HG02981 (cell line): Measurements from ENCODE around the gene LAMC3.

ENCODE experiments used
- ATAC-seq: cut with Tn5 transposase; IDR thresholded peaks from one replicate; pipeline ENCODE4 v1.9.1; 2021; ENCODE audit warnings: mild to moderate bottlenecking, moderate library complexity; ENCODE audit not compliant: unreplicated experiment

The LAMC3 gene

DNA sequence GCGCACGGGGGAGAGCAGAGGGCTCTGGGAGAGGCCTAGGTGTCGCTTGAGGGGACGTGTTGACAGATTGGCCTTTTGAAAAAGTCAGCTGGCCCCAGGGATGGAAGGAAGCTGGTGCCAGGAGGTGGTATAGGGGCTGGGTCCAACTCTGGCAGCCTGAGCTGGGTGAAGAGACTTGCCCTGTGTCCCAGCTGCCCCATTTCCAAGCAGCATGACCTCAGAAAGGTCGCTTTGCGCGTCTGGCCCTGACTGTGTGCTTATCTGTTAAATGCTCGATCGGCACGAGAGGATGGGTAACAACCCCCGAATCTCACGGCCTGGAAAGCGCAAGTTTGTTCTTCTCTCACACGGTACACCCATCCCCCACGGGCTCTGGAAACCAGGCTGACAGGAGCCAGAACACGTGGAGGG lies 31.2 kb upstream of the LAMC3 start:
- ATAC-seq: no peak

DNA sequence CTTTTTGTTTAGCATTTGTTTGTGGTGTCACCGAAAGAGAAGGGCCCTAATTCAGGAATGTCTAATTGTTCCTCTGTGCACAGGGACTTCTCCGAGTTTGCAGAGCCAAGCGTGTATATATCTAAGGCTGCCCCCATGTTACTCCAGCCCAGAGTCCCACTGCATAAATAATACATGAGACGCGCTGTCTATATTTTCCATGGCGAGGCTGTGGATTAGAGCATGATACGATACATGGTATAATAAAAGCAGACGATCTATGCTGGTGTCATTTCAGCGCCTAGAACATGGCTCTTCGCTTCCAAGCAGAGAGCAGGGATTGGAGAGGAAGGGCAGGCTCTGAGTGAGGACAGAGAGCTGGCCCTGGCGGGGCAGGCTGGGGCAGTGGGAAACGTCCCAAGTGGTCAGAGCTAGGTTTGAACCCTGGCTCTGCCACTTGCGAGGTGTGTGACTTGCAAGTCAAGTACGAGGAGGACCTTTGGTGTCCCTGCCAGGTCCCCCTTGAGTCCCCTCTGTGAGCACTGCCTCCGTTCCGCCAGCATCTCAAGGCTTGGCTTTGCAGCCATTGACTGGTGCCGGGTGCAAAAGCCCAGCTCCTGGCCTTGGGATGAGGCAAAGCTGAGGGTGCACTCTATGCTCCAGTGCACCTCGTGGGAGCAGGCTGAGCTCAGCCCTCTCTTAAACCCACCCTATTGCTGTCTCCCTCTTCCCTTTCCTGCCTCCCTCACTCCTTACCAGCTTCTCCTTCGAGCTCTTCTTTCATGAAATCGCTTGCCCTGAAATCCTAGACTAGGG lies 29.2 kb upstream of the LAMC3 start:
- no peak for ATAC-seq

DNA sequence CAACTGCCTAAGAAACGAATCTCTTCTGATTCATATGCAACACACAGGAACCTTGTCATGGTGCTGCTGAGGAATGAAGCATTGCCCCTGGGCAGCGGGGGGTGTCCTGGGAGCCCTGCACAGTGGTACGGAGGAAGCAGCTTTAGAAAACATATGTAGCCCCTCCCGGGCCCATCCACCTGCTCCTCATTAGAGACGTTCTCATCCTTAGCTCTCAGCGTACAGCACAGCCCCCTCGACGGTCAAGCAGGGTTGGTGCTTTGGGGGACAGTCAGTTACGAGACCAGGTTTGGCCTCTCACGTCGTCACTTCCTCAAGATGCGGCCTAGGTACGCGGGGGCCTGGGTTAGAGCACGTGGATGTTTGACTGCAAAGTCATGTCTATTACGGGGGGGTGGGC lies 28.4 kb upstream of the LAMC3 start:
- ATAC-seq: no peak

DNA sequence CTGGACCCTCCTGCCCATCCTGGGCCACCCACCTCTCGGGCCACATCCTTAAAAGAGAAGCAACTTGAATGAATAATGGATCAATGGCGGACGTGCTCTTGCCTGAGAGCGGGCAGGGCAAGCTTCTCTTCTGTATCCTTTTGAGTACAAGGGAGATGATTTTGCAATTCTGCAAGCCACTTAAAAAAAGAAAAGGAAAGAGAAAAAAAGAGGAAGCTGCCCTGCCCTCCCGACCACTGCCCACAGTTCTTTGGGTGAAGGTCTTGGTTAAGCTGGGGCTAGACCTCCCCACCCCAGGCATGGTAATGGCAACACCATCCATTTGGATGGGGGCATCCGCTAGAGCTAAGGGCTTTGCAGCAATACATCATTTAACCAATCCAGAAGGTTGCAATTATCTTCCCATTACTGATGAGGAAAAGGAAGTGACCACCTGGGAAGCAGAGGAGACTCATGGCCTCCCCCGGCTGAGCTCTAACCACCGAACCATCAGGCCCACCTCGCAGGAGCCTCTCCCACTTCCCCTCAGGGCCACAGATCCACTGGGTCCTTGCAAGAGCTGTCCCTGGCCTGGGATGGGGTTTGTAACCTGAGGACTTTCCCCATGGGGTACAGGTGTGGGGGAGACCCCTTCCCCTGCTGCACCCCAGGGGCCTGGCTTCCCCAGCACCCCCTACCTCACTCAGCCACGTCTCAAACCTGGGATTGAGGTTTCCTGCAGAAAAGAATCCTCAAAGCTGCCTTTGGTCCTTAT lies 27.8 kb upstream of the LAMC3 start:
- no peak for ATAC-seq

DNA sequence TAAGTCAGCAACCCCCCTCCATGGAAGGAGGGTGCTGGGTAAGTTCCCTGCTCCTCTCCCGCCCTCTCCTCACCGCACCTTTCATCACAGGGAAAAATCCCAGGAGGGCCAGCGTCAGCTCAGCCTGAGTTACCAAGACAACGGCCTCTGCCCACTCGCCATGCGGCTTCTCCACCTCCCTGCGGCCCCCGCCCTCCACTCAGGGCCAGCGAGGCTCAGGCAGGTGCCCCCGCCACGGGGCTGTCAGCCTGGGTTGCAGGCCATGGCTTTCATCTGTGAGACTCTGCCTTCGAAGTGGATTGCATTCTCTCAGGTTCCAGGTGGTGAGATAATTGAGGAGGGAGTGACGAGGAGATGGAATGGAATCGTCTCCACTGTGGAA lies 27.2 kb upstream of the LAMC3 start:
- no peak for ATAC-seq

DNA sequence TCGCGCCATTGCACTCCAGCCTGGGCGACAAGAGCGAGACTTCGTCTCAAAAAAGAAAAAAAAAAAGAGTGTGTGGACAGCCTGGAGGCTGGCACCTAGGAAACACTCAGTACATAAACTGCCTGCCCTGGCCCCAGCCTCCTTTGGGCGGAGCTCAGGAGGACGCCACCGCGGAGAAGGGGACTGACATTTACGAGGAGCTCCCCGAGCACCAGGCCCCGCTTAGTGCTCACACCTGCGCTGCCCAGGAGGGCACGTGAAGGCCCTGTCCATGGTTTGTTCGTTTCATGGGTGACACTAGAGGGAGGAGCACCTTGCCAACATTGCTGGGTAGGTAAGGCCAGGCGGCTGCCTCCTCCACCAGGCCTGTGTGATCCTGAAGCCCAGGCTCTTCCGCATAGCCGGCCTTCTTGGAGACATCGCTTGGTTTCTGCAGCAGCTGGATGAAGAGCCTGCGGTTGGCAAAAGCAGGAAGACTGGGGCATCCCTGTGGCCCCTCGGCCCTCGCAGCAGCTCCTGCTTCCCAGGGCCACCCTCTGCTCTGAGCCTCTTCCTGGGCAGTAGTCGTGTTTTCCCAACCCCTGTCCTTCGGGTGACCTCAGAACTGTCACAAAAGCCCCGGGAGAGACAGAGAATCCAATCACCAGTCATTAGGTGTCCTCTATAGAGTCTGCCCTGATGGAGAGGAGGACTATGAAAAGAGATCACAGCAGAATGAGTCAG lies 26.2 kb upstream of the LAMC3 start:
- no peak for ATAC-seq

DNA sequence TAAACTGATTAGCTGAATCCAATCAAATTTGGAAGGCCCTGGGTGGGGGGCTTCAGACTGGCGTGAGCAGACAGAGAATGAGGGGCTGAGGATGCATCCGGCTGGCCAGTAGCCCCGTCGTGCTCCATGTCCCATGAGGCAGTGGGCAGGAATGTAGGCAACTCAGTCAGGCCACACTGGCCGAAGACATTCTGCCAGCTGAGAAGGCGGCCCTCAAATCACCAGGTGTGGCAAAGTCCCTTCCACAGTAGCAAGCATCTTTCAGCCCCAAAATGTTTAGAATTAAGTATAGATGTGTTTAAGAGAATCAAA lies 25.7 kb upstream of the LAMC3 start:
- no peak for ATAC-seq

DNA sequence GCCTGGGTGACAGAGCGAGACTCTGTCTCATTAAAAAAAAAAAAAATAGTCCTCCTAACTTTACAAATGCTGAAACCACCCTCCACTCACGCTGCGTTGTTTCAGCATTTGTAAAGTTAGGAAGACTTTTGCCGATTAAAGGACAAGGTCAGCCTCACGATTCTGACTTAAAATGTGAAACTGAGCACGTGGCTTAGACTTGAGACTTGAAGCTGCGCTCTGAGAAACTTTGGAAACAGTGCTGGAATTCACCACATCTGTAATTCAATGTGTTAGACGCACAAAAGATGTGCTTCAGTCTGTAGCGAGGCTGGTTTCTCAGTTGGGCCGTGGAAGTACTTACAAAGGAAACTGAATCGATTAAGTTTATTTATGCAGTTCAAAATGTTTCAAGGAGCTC lies 25.0 kb upstream of the LAMC3 start:
- no peak for ATAC-seq

DNA sequence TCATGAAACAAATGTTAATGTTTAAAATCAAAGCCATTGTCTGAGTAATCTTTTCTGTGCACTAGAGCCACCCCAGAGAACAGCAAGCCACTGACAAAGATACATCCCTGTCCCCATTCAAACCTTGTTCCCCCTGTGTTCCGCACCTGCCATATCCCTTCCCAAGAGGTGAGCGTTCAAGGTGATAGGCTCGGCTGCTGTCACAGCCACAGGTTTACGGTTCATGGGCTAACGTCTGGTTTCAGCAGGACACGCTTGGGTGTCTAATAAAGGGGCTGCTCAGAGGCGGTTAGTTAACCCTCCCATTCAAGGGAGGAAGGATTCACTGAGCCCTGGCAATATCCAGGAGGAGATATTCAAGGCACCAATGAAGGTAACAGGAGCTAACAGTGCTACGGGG lies 24.5 kb upstream of the LAMC3 start:
- no peak for ATAC-seq

DNA sequence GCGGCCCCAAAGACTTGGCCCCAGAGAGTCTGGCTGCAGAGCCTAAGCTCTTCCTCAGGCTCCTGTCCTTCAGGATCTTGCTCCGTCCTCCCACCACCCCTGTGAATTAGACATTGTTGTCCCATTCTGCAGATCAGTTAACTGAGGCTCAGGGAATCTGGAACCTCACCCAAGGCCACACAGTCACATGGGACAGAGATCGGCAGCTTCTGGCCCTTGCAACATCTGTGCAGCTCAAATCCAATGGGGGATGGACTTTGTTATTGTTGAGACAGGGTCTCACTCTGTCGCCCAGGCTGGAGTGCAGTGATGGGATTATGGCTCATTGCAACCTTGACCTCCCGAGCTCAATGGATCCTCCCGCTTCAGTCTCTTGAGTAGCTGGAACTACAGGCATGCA lies 23.9 kb upstream of the LAMC3 start:
- ATAC-seq: no peak

DNA sequence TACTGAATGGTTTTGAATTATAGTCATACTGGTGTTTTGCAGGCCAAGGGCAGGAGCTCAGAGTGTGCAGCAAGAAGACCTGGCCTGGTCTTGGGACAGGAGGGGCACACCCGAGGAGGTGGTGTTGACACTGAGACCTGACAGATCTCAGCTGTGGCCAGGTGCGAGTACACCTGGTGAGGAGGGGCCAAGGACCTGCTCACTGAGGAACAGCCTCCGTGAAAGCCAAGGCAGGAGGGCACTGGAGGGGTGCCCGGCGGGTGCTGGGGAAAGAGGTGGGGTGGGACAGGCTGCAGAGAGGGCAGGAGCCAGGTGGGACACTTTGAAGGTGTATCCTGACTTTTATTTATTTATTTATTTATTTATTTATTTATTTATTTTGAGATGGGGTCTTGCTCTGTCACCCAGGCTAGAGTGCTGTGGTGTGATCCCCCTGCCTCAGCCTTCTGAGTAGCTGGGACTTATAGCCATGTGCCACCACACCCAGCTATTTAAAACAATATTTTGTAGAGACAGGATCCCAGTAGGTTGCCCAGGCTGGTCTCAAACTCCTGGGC lies 23.3 kb upstream of the LAMC3 start:
- no peak for ATAC-seq

DNA sequence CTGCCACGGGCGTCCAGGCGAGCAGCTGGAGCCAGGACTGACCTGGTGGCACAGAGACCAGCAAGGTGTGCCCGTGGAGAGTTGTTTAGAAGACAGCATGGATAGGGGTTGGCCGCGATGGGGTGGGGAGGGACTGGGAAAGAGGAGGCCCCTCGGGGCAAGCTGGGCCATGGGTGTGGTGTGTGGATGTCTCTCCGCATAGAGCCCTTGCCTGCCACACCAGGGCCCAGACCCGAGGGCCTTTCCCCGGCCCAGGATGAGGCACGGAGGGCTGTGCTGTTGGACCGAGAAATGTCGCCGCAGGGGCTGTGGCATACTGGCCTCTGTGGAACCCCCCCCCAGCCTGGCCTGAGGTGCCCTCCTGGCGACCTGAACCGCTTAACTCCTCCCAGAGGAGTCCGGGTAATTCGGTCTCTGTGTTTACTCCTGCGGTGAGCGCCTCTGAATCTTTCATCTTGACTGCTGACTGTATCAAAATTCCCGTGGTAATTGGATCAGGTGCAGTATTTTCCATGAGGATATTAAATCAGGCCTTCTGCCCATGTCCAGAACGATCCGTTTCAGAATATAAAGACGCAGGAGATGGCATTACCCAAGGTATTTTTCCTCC lies 22.5 kb upstream of the LAMC3 start:
- no peak for ATAC-seq

DNA sequence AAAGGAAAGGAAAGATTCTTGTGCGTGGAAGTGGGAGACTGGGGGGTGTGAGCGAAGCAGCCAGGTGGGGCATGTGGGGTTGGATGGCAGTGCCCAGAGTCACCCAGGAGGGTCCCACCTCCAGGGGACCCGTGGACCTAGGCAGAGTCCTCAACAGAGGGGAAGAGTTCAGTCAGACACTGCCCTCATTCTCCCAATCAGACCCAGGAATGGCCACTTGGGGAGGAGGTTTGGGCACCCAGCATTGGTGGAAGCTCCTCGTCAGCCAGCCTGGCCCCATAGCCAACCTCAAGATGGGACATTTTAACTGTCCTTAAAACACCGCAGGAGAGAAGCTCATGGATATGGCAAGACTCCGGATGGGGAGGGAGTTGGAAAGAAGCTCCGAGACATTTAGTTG lies 21.9 kb upstream of the LAMC3 start:
- ATAC-seq: no peak

DNA sequence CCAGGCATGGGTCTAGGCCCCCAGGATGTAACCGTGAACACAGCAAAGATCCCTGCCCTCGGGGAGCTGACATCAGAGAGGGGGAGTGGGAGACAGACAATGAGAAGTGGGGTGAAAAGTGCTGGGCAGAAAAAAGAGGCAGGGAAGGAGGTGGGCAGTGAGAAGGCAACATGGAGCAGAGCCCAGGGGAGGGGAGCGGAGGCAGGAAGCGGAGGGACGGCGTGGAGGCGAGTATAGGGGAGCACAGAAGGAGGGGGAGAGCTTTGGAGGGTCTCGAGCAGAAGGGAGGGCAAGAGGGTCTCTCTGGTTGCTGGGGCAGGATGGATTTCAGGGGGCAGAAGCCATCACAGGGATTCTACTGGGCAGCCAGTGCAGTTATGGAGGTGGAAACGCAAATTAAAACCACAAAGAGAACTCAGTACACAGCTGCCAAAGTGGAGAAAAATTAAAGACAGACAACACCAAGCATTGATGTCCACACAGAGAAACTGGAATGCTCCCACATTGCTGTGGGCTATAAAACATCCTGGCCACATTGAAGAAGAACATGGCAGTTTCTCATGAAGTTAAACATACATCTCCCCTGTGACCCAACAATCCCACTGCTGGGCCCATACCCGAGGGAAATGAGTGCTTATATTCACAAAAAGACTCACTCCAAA lies 21.1 kb upstream of the LAMC3 start:
- ATAC-seq: no peak

DNA sequence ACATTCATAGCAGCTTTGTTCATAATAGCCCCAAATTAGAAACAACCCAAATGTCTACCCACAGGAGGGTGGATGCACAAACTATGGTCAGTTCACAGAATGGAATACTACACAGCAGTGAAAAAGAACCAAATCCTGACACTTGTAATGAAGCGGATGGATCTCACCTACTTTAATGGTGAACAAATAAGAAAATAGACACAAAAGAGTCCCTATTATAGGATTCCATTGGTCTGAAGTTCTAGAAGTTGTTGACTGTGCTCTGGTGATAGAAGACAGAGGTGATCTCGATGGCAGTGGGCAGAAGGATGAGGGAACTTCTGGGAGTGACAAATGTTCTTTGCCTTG lies 20.6 kb upstream of the LAMC3 start:
- no peak for ATAC-seq

DNA sequence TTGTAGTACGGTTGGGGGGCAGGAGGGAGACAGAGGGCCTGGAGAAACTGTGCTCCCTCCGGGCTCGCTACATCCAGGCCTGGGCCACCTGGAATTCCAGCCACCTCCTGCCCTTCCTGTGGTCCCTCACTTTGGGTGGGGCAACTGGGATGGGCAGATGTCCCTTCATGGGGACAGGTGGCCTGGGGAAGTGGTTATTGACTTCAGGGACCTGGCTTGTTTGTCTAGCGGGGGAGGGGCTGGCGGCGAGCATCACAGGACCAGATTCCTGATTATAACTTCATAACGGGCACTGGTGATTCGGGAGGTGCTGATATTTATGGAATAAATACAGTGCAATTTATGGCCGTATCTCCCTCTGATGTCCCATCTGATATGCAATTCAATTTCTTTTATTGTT lies 20.1 kb upstream of the LAMC3 start:
- no peak for ATAC-seq

DNA sequence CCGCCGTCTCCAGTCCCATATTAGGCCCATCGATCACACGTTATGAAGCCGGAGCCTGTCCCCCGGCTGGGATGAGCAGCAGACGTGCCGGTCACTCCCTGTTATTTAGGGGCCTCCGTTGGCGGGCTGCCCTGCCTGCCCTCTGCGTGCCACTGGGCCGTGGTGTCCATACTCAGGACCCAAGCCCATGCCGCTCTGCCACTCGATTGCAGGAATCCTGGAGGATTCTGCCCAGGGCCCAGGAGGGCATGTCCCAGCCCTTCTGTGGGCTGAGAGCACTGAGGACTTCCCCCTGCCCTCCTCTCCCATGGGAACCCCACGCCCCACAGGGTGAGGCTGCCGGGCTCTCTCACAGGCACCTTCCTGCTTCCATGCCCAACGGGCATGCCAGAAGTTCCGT lies 19.6 kb upstream of the LAMC3 start:
- ATAC-seq: no peak

DNA sequence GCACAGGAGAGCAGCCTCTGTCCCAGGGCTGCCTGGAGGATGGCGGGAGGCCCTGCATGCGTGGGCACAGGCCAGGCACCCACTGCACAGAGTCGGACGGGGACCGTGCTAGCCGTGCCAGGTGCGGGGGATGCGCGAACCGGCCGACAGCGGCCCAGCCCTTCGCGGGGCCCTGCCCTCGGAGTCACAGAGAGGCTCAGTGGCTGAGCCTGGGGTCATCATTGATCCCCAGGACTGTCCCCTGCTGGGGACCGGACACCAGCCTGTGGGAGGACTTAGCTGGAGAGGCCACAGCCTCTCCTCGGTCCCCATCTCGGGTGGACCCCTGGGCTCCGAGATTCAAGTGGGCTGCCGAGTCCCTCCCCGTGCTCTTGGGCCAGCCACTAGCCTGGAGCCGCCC lies 19.1 kb upstream of the LAMC3 start:
- ATAC-seq: no peak

DNA sequence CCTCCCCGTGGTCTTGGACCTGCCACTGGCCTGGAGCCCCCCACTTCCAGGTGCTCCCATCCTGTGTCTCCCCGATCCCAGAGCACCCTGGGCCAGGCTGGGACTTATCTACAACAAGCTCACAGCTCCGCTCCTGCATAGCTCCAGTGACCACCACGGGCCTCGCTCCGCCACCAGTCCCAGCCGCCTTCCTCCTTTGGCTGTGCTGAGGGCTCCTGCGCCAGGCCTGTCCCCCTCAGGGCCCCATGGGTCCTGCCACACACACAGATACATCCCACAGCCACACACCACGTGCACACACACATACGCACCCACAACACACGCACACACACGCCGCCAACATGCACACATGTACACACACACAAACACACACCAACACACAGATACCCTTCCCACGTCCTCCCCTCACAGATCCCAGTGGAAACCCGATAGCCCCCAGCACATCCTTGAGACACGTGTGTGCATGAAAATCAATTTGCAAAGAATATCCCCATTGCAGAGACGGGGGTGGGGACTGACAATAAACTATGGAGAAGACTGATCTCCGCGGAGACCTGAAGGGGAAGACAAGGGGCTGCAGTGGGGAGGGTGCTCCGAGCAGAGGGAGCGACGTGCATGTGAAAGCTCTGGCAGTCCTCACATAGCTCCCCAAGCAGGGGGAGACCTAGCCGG lies 18.5 kb upstream of the LAMC3 start:
- no peak for ATAC-seq

DNA sequence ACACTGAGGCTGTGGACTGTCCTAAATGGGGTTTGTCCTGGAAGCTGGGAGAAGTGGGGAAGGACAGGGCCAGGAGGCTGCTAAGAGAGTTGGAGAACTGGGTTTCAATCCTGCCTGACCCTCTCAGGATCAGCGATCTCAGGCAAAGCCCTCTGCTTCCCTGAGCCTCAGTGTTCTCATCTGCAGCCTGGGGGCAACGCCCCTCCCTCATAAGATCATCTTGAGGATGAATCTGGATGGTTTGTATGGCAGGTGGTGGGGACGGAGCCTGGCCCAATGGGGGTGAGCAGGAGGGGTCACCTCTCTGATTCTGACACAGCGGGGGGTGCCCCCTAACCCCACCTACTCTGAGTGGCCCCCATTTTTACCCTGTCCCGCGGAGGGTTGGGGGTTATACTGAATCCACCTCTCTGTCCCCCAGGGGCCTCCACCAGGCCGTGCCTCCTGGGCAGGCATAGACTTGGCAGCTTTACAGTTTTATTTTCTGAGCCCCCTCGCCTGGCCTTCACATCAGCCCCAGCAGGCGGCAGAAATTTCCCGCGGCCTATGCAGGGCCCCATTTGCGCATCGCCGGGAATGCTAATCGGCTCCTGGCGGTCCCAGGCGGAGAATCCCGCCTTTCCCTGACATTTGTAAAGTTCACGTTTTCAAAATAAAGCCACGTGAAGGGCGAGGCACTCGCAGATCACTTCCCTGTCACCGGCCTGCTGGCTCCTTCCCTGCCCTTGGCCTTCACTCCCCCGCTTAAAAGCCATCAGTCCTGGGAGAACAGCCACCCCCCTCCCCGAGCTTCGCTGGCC lies 17.8 kb upstream of the LAMC3 start:
- ATAC-seq: no peak
